HFFc6 (cell line): ENCODE results near the gene LCLAT1. TPM values are rescaled to one million over a fixed set of nuclear protein-coding genes. Genes with fewer than 3 reads are reported as not detected.

ENCODE experiments used
- DNase-seq: peaks from one replicate; pipeline ENCODE4 v3.0.0-alpha.2; 2018
- H3K27ac Mint-ChIP-seq: 2 replicates; pipeline ENCODE4 v1.8.0; 2020; ENCODE audit warnings: mild to moderate bottlenecking, mixed read lengths
- H3K27me3 Mint-ChIP-seq: 2 replicates; pipeline ENCODE4 v1.8.0; 2021; ENCODE audit warnings: mild to moderate bottlenecking, moderate library complexity, mixed read lengths; ENCODE audit not compliant: insufficient read depth
- H3K36me3 Mint-ChIP-seq: 2 replicates; pipeline ENCODE4 v1.8.0; 2021; ENCODE audit warnings: low read depth, mixed read lengths
- H3K4me1 Mint-ChIP-seq: 2 replicates; pipeline ENCODE4 v1.8.0; 2020; ENCODE audit warnings: low read depth, mixed read lengths
- H3K4me3 Mint-ChIP-seq: 2 replicates; pipeline ENCODE4 v1.8.0; 2020; ENCODE audit warnings: mild to moderate bottlenecking, moderate library complexity, mixed read lengths
- H3K9me3 Mint-ChIP-seq: 2 replicates; pipeline ENCODE4 v1.8.0; 2020; ENCODE audit warnings: mild to moderate bottlenecking, mixed read lengths
- total RNA-seq, 6 experiments: library from RNA; stranded (reverse); fragmentation: NEBNext Ultra II Directional; extraction: Animal tissue kit (Norgen Biotek cat#: 25700); gene quantifications; 2 replicates in 1 of 6; 3 replicates in 5 of 6; pipeline ENCODE4 v1.2.3, GENCODE V29; 2021
- TF ChIP-seq, protein P1 (sequence below): fragments of 200-600 bp; sonication (generic); IDR thresholded peaks from 2 replicates; pipeline ENCODE4 v1.5.0; 2021; ENCODE audit warnings: antibody characterized with exemption, mild to moderate bottlenecking

Gene LCLAT1
- total RNA-seq, 6 experiments from 2014 or later, result 21.0 to 27.0 (median 23.0) TPM

DNA sequence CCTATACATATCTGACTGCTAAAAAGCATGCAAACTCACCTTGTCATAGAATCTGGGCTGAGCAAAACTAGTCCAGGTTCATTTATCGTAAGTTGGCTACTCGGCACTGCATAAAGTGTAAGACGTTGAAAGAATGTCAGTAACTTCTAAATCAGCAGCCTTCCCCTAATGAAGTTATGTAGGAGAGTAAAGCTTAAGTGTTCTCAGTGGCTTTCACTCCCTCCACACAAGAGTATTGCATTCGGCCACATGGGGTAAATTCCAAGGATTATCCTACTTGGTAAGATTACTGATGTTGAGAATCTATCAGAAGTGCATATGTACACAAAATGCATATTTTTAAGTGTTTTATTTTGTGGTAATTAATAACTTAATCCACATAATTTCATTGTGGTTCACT lies 130.1 kb downstream of the LCLAT1 start:
- no peak for DNase-seq
- Mint-ChIP-seq H3K4me3 (no peak overlapping the region), H3K4me1 (no peaks in the 10 kb centered on the region), H3K36me3 (no peaks in the 10 kb centered on the region), H3K9me3 (no peaks in the 10 kb centered on the region), H3K27me3 (no peaks in the 10 kb centered on the region), H3K27ac (no peak overlapping the region)
- TF ChIP-seq, protein P1, sequence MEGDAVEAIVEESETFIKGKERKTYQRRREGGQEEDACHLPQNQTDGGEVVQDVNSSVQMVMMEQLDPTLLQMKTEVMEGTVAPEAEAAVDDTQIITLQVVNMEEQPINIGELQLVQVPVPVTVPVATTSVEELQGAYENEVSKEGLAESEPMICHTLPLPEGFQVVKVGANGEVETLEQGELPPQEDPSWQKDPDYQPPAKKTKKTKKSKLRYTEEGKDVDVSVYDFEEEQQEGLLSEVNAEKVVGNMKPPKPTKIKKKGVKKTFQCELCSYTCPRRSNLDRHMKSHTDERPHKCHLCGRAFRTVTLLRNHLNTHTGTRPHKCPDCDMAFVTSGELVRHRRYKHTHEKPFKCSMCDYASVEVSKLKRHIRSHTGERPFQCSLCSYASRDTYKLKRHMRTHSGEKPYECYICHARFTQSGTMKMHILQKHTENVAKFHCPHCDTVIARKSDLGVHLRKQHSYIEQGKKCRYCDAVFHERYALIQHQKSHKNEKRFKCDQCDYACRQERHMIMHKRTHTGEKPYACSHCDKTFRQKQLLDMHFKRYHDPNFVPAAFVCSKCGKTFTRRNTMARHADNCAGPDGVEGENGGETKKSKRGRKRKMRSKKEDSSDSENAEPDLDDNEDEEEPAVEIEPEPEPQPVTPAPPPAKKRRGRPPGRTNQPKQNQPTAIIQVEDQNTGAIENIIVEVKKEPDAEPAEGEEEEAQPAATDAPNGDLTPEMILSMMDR, result no peak

- Mint-ChIP-seq H3K4me3 (no peak overlapping the region), H3K27ac (no peak overlapping the region), H3K36me3 (no peaks in the 10 kb centered on the region), H3K27me3 (no peaks in the 10 kb centered on the region), H3K4me1 (no peaks in the 10 kb centered on the region), H3K9me3 (no peaks in the 10 kb centered on the region)
- TF ChIP-seq, protein P1, result no peak
- DNase-seq, result no peak
Measured at GRCh38 chr2:30580391-30580790, 133.3 kb downstream of the LCLAT1 start.

GRCh38 chr2:30582521-30582920 lies 135.5 kb downstream of the LCLAT1 start:
- Mint-ChIP-seq H3K27me3 (no peaks in the 10 kb centered on the region), H3K9me3 (no peaks in the 10 kb centered on the region), H3K4me1 (no peaks in the 10 kb centered on the region), H3K27ac (no peak overlapping the region), H3K4me3 (no peak overlapping the region), H3K36me3 (no peaks in the 10 kb centered on the region)
- DNase-seq, result no peak
- TF ChIP-seq, protein P1, result no peak

DNA sequence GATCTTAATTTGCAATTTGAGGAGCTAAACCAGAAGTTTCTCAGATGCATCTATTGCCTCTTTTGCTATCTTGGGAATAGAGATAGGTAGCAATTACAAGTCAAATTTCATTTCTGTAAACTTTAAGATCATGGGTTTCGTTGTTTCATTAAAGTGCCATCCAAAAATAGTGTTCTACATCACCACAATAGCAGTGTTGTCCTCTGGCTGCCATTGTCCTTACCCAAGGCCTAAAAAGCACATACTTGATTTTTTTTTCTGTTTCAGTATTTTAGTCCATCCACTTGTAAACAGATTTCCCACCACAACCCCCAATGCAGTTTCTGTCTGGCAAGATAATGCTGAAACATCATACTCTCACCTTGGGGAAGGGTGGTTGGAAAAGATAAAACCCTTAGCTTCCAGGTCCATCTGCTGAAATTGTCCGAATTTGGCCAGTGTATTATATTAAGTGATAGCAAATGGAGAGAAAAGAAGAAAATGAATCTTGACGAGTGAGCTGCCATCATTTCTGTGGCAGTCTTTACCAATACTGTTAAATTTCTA lies 136.2 kb downstream of the LCLAT1 start:
- no peaks in the 10 kb centered on the region for H3K9me3 Mint-ChIP-seq
- no peaks in the 10 kb centered on the region for H3K27me3 Mint-ChIP-seq
- H3K4me1 Mint-ChIP-seq, result no peaks in the 10 kb centered on the region
- no peak for DNase-seq
- TF ChIP-seq, protein P1, result no peak
- H3K27ac Mint-ChIP-seq, result no peak overlapping the region
- H3K36me3 Mint-ChIP-seq, result no peaks in the 10 kb centered on the region
- H3K4me3 Mint-ChIP-seq, result no peak overlapping the region

GRCh38 chr2:30584116-30584515 lies 137.1 kb downstream of the LCLAT1 start:
- H3K36me3 Mint-ChIP-seq, result no peaks in the 10 kb centered on the region
- no peaks in the 10 kb centered on the region for H3K4me1 Mint-ChIP-seq
- H3K27me3 Mint-ChIP-seq, result no peaks in the 10 kb centered on the region
- H3K9me3 Mint-ChIP-seq, result no peaks in the 10 kb centered on the region
- H3K27ac Mint-ChIP-seq, result no peak overlapping the region
- no peak for DNase-seq
- TF ChIP-seq, protein P1, result no peak
- no peak overlapping the region for H3K4me3 Mint-ChIP-seq

DNA sequence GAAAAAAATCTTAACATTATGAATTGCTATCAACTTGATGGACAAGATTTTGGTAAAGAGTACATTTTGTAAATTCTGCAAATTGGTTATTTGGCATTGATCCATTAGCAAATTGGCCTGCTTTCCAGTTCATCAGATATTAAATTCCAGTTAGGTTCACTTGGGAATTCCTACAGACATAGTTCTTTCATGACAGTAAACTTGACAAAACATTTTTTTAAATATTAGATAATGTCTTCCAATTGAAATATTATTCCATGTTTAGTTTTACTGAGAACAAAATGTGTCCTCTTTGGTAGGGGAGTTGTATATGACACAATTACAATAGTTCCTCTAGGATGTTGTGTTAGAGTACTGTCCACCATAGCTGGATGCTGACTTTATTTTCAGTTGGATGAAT lies 141.9 kb downstream of the LCLAT1 start:
- Mint-ChIP-seq H3K27me3 (no peaks in the 10 kb centered on the region), H3K4me3 (no peak overlapping the region), H3K27ac (no peak overlapping the region), H3K4me1 (no peaks in the 10 kb centered on the region), H3K9me3 (no peaks in the 10 kb centered on the region), H3K36me3 (no peaks in the 10 kb centered on the region)
- DNase-seq, result no peak
- TF ChIP-seq, protein P1, result no peak
